Ovary (tissue), 9 donors: ENCODE data around the gene TMTC2. TPM values are rescaled to one million over a fixed set of nuclear protein-coding genes. Genes with fewer than 3 reads are reported as not detected.

ENCODE experiments used
- DNase-seq, 5 donors: peaks; one replicate each; pipeline ENCODE4 v3.0.0-alpha.2; 2019 to 2020
- H3K27ac ChIP-seq, 2 donors: fragments of 200-600 bp; one replicate each; pipeline versions ENCODE4 v1.5.1 to v1.8.0; 2019 to 2022
- H3K27me3 ChIP-seq: fragments of 200-600 bp; one replicate; pipeline ENCODE4 v1.8.0; 2022
- H3K36me3 ChIP-seq: fragments of 200-600 bp; sonication (generic); one replicate; pipeline ENCODE4 v1.5.1; 2019
- H3K4me1 ChIP-seq: one replicate; pipeline ENCODE4 v1.8.1; 2013; ENCODE audit warnings: mild to moderate bottlenecking, moderate library complexity; ENCODE audit not compliant: insufficient read depth
- H3K4me3 ChIP-seq: fragments of 200-600 bp; sonication (generic); one replicate; pipeline ENCODE4 v1.5.1; 2017
- H3K9me3 ChIP-seq, 2 donors: fragments of 200-600 bp in 1 of 2; sonication (generic) in 1 of 2; one replicate each; pipeline versions ENCODE4 v1.5.1 to v1.8.1; 2013 to 2019; ENCODE audit warnings: mild to moderate bottlenecking in 1 of 2, moderate library complexity in 1 of 2
- EP300 ChIP-seq: sonication (generic); formaldehyde crosslinking; IDR thresholded peaks from one replicate; pipeline ENCODE4 v1.6.1; 2017; ENCODE audit warnings: antibody characterized with exemption
- POLR2A ChIP-seq: fragments of 450-650 bp; IDR thresholded peaks from one replicate; pipeline ENCODE4 v1.6.1; 2017; ENCODE audit warnings: antibody characterized with exemption, mild to moderate bottlenecking, moderate library complexity
- WGBS, 3 donors: extraction: QIAGEN DNeasy Blood & Tissue Kit in 1 of 3; methylation state at CpG; one replicate each; pipeline versions ENCODE4 v1.1.5 to v1.1.7; 2013 to 2017; 5-methylcytosine and 5-hydroxymethylcytosine counted together
- intact Hi-C, 4 donors: fragments of 100-400 bp; cut with DNase I; formaldehyde crosslinking; loops; one replicate each; pipeline versions ENCODE4 v1.11.0 to v1.15.1; 2022 to 2023
- polyA plus RNA-seq, 2 donors: library from polyadenylated mRNA; stranded (reverse); fragments of 200-250 nt in 1 of 2; fragments of 350-450 nt in 1 of 2; fragmentation: Illumina TruSeq in 1 of 2; extraction: RNeasy Lipid Tissue Mini Kit (QIAGEN cat#74804) in 1 of 2; gene quantifications; one replicate each; pipeline ENCODE4 v1.2.3, GENCODE V29; 2013 to 2014
- total RNA-seq, 7 donors: library from RNA; depleted of rRNA in 2 of 7; stranded (reverse); fragments of >200 nt in 2 of 7; fragmentation: NEBNext Ultra II Directional in 3 of 7; extraction: Animal tissue kit (Norgen Biotek cat#: 25700) in 3 of 7; gene quantifications; one replicate each; pipeline versions ENCODE4 v1.1.0 to v1.2.4, GENCODE V29; 2016 to 2023
- TF ChIP-seq, protein P1 (sequence below), 3 donors: fragments of 450-650 bp in 2 of 3; fragments of 200-600 bp in 1 of 3; IDR thresholded peaks; one replicate each; pipeline versions ENCODE4 v1.5.1 to v1.8.0; 2016 to 2022; ENCODE audit warnings: antibody characterized with exemption in 3 of 3, mild to moderate bottlenecking in 1 of 3
- donor health status: DM: no; HTN: no; CAD: no; lungs with moderate emphysema.
- donor health status: DM: no; HTN: no; CAD: no.
- donor health status: Bipolar disorder and iron deficiency.
- donor health status: DM: yes; HTN: yes; CAD: no.
- donor health status: DM: no; HTN: no; CAD: no.
- donor health status: DM: yes; HTN: yes; CAD: no.

Gene TMTC2
- total and polyA plus RNA-seq, 9 donors: 2.0 to 22.6 (median 5.6) TPM

DNA sequence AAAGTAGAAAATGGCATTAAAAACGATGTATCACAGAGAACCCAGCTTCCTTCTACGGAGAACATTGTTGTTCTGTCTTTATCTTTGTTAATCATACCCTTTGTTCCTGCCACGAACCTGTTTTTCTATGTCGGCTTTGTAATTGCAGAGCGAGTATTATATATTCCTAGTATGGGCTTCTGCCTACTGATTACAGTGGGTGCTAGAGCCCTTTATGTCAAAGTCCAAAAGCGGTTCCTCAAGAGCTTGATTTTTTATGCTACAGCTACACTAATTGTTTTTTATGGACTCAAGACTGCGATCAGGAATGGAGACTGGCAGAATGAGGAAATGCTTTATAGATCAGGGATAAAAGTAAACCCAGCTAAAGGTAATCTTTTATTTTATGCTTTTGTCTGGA, 209.6 kb downstream of the TMTC2 start:
- no peak for TF ChIP-seq EP300
- TF ChIP-seq, protein P1, sequence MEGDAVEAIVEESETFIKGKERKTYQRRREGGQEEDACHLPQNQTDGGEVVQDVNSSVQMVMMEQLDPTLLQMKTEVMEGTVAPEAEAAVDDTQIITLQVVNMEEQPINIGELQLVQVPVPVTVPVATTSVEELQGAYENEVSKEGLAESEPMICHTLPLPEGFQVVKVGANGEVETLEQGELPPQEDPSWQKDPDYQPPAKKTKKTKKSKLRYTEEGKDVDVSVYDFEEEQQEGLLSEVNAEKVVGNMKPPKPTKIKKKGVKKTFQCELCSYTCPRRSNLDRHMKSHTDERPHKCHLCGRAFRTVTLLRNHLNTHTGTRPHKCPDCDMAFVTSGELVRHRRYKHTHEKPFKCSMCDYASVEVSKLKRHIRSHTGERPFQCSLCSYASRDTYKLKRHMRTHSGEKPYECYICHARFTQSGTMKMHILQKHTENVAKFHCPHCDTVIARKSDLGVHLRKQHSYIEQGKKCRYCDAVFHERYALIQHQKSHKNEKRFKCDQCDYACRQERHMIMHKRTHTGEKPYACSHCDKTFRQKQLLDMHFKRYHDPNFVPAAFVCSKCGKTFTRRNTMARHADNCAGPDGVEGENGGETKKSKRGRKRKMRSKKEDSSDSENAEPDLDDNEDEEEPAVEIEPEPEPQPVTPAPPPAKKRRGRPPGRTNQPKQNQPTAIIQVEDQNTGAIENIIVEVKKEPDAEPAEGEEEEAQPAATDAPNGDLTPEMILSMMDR (IDR thresholded peaks at IDR 0.05): no peak
- no peak for TF ChIP-seq POLR2A
- Histone ChIP-seq H3K4me1 (no peaks in the 10 kb centered on the region), H3K9me3 (no peaks in the 10 kb centered on the region), H3K36me3 (no peaks in the 10 kb centered on the region), H3K4me3 (no peak overlapping the region), H3K27me3 (no peaks in the 10 kb centered on the region), H3K27ac (no peak overlapping the region)
- 90 to 93% (median 92%) methylated on average over 7 of the region's 7 CpGs for WGBS, 3 donors
- DNase-seq: no peak
- intact Hi-C loops: no loop called here

DNA sequence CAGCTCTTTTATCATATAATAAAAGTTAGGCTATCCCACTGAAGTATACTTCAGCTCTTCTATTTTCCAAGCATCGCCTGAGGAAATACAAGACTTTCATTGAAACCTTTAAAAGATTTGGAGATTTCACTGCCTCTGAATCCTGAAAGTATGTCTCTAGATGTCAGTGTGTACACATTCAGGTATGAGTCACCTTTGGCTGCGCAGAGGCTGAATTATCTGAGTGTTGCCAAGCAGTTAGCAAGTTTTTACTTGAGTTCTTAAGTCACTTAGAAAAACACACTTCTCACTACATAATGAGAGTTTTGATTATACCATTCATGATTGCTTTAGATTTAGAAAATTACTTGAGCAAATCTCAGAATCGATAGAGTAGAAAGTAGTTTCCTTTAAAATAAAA, 210.3 kb downstream of the TMTC2 start:
- 85 to 91% (median 91%) methylated on average over 3 of the region's 3 CpGs for WGBS, 3 donors
- no peak for TF ChIP-seq POLR2A
- TF ChIP-seq, protein P1 (IDR thresholded peaks at IDR 0.05): no peak
- TF ChIP-seq EP300: no peak
- no peaks in the 10 kb centered on the region for H3K36me3 ChIP-seq
- no peak for DNase-seq
- no peaks in the 10 kb centered on the region for H3K9me3 ChIP-seq
- no peaks in the 10 kb centered on the region for H3K4me1 ChIP-seq
- no peaks in the 10 kb centered on the region for H3K27me3 ChIP-seq
- no peak overlapping the region for H3K27ac ChIP-seq
- H3K4me3 ChIP-seq: no peak overlapping the region
- intact Hi-C loops: no loop called here

DNA sequence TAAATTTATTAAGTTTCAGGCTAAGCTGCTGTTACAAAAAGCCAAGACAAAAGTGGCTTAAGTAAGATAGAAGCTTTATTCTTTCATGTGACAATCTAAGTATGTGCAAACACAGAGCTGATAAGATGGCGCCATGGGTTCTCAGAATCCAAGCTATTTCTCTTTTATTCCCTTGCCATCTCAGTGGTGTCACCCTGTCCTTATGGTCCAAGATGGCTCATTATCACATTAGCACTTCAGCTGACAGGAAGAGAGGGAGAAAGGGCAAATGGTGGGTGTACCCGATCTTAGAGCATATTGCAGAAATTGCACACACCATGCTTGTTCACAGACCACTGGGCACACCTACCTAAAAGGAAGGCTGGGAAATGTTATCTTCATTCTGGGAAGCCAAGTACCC, 211.7 kb downstream of the TMTC2 start:
- Histone ChIP-seq H3K4me1 (no peaks in the 10 kb centered on the region), H3K4me3 (no peak overlapping the region), H3K9me3 (no peaks in the 10 kb centered on the region), H3K36me3 (no peaks in the 10 kb centered on the region), H3K27ac (no peak overlapping the region), H3K27me3 (no peaks in the 10 kb centered on the region)
- WGBS, 3 donors: 45 to 73% (median 68%) methylated on average over 2 of the region's 2 CpGs
- intact Hi-C loops: no loop called here
- no peak for DNase-seq
- TF ChIP-seq EP300 (no peak), POLR2A (no peak)
- TF ChIP-seq, protein P1 (IDR thresholded peaks at IDR 0.05): no peak

DNA sequence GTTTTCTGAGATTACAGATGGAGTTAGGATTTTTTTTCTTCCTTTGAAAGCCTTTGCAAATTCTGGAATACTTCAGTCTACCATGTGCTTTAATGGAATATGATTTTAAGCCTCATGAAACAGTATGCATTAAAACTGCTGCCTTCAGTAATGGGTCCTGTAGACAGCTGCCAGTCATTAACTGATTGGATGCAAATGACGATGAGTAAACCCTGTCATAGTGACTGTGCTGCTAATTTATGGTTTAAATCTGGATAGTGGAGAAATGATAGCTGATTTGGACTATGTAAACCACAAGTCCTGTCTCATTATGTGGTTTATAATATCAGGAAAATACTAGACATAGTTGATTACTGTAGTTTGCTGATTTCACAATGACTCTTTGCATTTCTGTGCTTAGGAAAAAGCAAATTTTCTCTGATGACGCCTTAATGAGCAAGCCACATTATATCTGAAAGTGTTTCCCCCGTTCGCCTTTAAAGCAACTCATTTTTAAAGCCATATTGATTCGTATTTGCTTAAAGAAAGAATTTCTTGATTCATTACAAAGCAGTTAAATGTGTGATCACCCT, 217.6 kb downstream of the TMTC2 start:
- Histone ChIP-seq H3K36me3 (no peaks in the 10 kb centered on the region), H3K27me3 (no peaks in the 10 kb centered on the region), H3K27ac (no peak overlapping the region), H3K9me3 (no peaks in the 10 kb centered on the region), H3K4me3 (no peak overlapping the region), H3K4me1 (no peaks in the 10 kb centered on the region)
- intact Hi-C loops: no loop called here
- TF ChIP-seq, protein P1 (IDR thresholded peaks at IDR 0.05): no peak
- no peak for TF ChIP-seq EP300
- no peak for TF ChIP-seq POLR2A
- 90 to 95% (median 91%) methylated on average over 5 of the region's 5 CpGs for WGBS, 3 donors
- DNase-seq: no peak
